Activated CD8-positive, alpha-beta T cell treated with anti-CD3 and anti-CD28 coated beads for 36 hours (primary cell): ENCODE results near the gene GPRC5A. TPM values are rescaled to one million over a fixed set of nuclear protein-coding genes. Genes with fewer than 3 reads are reported as not detected.

Source experiments
- ATAC-seq: fragments of 200-7000 bp; cut with Tn5 transposase; one replicate; pipeline ENCODE4 v1.10.0; 2021; ENCODE audit warnings: mild to moderate bottlenecking, moderate library complexity
- CTCF ChIA-PET: fragments of 350-600 bp; sonication (Branson Sonifier 250); formaldehyde crosslinking; loops from one replicate; lab custom pipeline; 2021; ENCODE audit warnings: antibody characterized with exemption; lab: Charles Lee
- POLR2A ChIA-PET: fragments of 350-600 bp; sonication (Branson Sonifier 250); formaldehyde crosslinking; loops from one replicate; lab custom pipeline; 2021; ENCODE audit warnings: antibody characterized with exemption; lab: Charles Lee
- DNase-seq: peaks from one replicate; pipeline ENCODE4 v3.0.0-alpha.2; 2020
- H3K27ac Mint-ChIP-seq: one replicate; pipeline ENCODE4 v1.8.0; 2021; ENCODE audit warnings: mild to moderate bottlenecking, mixed read lengths
- H3K27me3 Mint-ChIP-seq: one replicate; pipeline ENCODE4 v1.8.0; 2021; ENCODE audit warnings: mixed read lengths
- H3K36me3 Mint-ChIP-seq: one replicate; pipeline ENCODE4 v1.8.0; 2021; ENCODE audit warnings: low read depth, mixed read lengths
- H3K4me1 Mint-ChIP-seq: one replicate; pipeline ENCODE4 v1.8.0; 2021; ENCODE audit warnings: low read depth, mixed read lengths
- H3K4me3 Mint-ChIP-seq: one replicate; pipeline ENCODE4 v1.8.0; 2021; ENCODE audit warnings: mild to moderate bottlenecking, moderate library complexity, mixed read lengths
- H3K9me3 Mint-ChIP-seq: one replicate; pipeline ENCODE4 v1.8.0; 2021; ENCODE audit warnings: mixed read lengths
- intact Hi-C: fragments of 100-400 bp; cut with micrococcal nuclease; formaldehyde crosslinking; loops from one replicate; pipeline ENCODE4 v1.10.0; 2022
- total RNA-seq, 2 experiments: library from RNA; stranded (reverse); gene quantifications; one replicate each; pipeline ENCODE4 v1.2.3, GENCODE V29; 2021
- TF ChIP-seq, protein P1 (sequence below): fragments of 200-600 bp; IDR thresholded peaks from one replicate; pipeline ENCODE4 v1.8.0; 2022; ENCODE audit warnings: antibody characterized with exemption, mild to moderate bottlenecking

The GPRC5A gene
- total RNA-seq, 2 experiments from 2014 or later: 0.11 TPM; not detected in 1

DNA sequence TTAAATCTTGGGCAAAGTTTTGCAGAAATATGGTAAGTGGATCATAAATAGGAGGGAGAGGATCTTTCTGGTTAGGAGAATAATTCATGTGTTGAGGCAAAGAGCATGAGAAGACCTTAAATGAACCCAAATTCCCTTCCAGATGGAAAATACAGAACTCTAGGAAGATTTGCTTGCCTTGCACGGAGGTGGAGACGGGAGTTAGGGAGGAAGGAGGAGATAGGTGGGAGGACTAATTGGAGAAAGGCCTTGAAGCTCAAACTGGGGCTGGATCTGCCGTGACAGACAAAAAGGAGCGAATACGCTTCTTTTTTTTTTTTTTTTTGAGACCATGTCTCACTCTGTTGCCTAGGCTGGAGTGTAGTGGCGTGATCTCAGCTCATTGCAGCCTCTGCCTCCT, 5.9 kb downstream of the GPRC5A start:
- no peak for DNase-seq
- Mint-ChIP-seq H3K27ac (no peak overlapping the region), H3K9me3 (no peaks in the 10 kb centered on the region), H3K4me3 (no peak overlapping the region), H3K36me3 (no peaks in the 10 kb centered on the region), H3K4me1 (peaks cover 17% of the 10 kb centered on the region), H3K27me3 (peaks cover 16% of the 10 kb centered on the region)
- TF ChIP-seq, protein P1, sequence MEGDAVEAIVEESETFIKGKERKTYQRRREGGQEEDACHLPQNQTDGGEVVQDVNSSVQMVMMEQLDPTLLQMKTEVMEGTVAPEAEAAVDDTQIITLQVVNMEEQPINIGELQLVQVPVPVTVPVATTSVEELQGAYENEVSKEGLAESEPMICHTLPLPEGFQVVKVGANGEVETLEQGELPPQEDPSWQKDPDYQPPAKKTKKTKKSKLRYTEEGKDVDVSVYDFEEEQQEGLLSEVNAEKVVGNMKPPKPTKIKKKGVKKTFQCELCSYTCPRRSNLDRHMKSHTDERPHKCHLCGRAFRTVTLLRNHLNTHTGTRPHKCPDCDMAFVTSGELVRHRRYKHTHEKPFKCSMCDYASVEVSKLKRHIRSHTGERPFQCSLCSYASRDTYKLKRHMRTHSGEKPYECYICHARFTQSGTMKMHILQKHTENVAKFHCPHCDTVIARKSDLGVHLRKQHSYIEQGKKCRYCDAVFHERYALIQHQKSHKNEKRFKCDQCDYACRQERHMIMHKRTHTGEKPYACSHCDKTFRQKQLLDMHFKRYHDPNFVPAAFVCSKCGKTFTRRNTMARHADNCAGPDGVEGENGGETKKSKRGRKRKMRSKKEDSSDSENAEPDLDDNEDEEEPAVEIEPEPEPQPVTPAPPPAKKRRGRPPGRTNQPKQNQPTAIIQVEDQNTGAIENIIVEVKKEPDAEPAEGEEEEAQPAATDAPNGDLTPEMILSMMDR: no peak
- intact Hi-C loops: loop anchor here (10.0 kb wide), 1 partner anchor 63 kb away; no protein-coding TSS in a partner anchor
- POLR2A ChIA-PET: no interaction called here
- ATAC-seq: no peak
- CTCF ChIA-PET: interaction anchor here (0.6 kb wide), 1 partner anchor 18 kb away, joined by 3 read pairs; no protein-coding TSS in a partner anchor

DNA sequence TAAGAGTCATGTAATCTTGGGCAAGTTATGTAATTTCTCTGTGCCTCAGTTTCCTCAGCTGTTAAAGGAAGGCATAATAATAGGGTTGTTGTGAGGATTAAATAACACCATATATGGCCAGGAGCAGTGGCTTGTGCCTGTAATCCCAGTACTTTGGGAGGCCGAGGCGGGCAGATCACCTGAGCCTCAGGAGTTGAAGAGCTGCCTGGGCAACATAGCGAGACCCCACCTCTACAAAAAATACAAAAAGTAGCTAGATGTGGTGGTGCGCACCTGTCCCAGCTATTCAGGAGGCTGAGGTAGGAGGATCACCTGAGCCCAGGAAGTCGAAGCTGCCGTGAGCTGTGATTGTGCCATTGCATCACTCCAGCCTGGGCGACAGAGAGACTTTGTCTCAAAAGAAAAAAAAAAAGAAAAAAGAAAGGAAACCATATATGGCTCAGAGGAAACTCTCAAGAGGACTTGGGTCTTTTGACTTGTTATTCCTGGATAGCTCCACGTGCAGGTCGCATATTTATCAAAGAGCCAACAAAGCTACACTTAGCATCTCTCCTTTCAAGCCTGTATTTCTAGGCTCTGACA, 6.9 kb downstream of the GPRC5A start:
- no peak for ATAC-seq
- ChIA-PET POLR2A (interaction anchor here (1.2 kb wide), 1 partner anchor 136 kb away, joined by 3 read pairs; no protein-coding TSS in a partner anchor), CTCF (no interaction called here)
- Mint-ChIP-seq H3K4me3 (no peak overlapping the region), H3K4me1 (peaks cover 17% of the 10 kb centered on the region), H3K27ac (no peak overlapping the region), H3K9me3 (no peaks in the 10 kb centered on the region), H3K36me3 (no peaks in the 10 kb centered on the region), H3K27me3 (peaks cover 10% of the 10 kb centered on the region)
- no peak for DNase-seq
- TF ChIP-seq, protein P1: no peak
- intact Hi-C loops: loop anchor here (10.0 kb wide), 1 partner anchor 63 kb away; no protein-coding TSS in a partner anchor

DNA sequence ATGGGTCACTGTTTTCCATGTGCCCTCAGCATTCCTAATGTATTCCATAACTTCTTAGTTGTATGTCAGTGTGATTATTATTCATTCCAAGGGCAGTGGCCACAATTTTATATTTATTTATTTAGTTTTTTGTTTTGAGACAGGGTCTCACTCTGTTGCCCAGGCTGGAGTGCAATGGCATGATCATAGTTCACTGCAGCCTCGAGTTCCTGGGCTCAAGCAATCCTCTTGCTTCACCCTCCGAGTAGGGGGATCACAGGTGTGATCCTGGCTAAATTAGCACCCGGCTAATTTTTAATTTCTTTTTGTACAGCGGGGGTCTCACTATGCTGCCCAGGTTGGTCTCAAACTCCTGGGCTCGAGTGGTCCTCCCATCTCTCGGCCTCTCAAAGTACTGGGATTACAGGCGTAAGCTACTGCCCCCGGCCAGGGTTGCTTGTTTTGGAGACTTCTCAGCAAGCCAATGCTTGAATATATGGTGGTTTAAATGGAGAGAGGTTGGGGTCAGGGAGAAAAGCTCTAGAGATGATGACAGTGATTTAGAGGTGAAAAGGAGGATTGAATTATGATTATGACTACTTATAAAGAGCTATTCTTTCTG, 7.6 kb downstream of the GPRC5A start:
- ChIA-PET POLR2A (interaction anchor here (1.0 to 1.6 kb wide), 3 partner anchors 112 to 173 kb away, joined by 3 to 6 read pairs (median 3); no protein-coding TSS in a partner anchor), CTCF (interaction anchor here (0.8 kb wide), 1 partner anchor 61 kb away, joined by 3 read pairs; no protein-coding TSS in a partner anchor)
- no peaks in the 10 kb centered on the region for H3K9me3 Mint-ChIP-seq
- H3K27ac Mint-ChIP-seq: peak overlapping the region; percentile 78
- DNase-seq (no peak), ATAC-seq (no peak)
- no peaks in the 10 kb centered on the region for H3K36me3 Mint-ChIP-seq
- TF ChIP-seq, protein P1: no peak
- peaks cover 17% of the 10 kb centered on the region for H3K4me1 Mint-ChIP-seq
- no peak overlapping the region for H3K4me3 Mint-ChIP-seq
- intact Hi-C loops: loop anchor here (10.0 kb wide), 1 partner anchor 64 kb away; no protein-coding TSS in a partner anchor
- peaks cover 9% of the 10 kb centered on the region for H3K27me3 Mint-ChIP-seq

DNA sequence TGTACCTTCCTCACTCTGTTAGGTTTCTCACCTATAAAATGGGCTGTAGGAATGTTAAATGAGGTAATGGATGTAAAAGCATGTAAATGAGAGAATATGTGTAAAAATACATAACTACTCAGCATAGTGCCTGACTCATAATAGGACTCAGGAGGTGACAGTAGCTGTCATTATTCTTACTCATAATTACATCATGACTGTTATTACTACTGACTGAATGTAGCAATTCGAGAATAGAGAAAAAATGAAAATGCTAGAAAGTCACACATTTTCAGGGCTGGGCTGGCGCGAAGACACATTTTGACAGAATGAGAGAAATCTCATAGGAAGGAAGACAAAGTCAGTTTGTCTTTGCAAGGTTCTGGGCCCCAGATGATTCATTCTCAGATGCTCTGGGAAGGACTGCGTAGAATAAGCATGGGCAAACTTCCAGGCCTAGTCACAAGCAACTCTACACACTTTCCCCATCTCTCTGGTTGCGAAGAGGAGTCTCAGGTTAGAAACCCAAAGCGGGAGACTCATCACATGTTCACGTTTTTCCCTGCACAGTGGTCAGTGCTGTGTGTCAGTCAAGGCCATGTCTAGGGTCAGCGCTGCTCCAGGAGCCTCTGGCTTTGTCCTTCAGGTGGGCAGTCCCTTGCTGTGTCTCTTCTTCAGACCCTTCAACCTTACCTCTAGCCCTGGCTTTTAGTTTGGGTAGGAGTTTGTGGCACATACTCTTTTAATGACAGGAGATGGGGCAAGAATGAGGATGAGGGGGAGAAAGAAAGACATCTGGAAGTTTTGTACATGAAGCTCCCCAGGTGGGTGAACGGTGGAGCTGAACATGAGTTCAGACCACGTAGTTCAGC, 8.4 kb downstream of the GPRC5A start:
- Mint-ChIP-seq H3K9me3 (no peaks in the 10 kb centered on the region), H3K4me1 (peaks cover 17% of the 10 kb centered on the region), H3K4me3 (no peak overlapping the region), H3K27me3 (peaks cover 9% of the 10 kb centered on the region), H3K27ac (peak overlapping the region; percentile 78), H3K36me3 (no peaks in the 10 kb centered on the region)
- peak; percentile 77 for DNase-seq
- TF ChIP-seq, protein P1: no peak
- ChIA-PET POLR2A (interaction anchor here (1.0 to 1.6 kb wide), 4 partner anchors 9 to 174 kb away, joined by 3 to 6 read pairs (median 4); partner anchors contain the start of gene GPRC5A), CTCF (interaction anchor here (0.8 kb wide), 1 partner anchor 62 kb away, joined by 3 read pairs; no protein-coding TSS in a partner anchor)
- ATAC-seq: peak; percentile 86
- intact Hi-C loops: loop anchor here (10.0 kb wide), 1 partner anchor 65 kb away; no protein-coding TSS in a partner anchor
